ENCODE results near the gene PIP5KL1.

Gene PIP5KL1

GRCh38 chr9:127968042-127968441, 37.5 kb upstream of the PIP5KL1 start:
- no peak for DNase-seq

- DNase-seq, result no peak
Measured at GRCh38 chr9:127967151-127967809, 36.7 kb upstream of the PIP5KL1 start.

- no peak for DNase-seq
Measured at GRCh38 chr9:127966416-127967150, 36.0 kb upstream of the PIP5KL1 start.

GRCh38 chr9:127965953-127966352, 35.4 kb upstream of the PIP5KL1 start:
- no peak for DNase-seq

GRCh38 chr9:127963359-127964064, 32.9 kb upstream of the PIP5KL1 start:
- DNase-seq, result no peak

GRCh38 chr9:127963041-127963358, 32.4 kb upstream of the PIP5KL1 start:
- DNase-seq, result no peak

GRCh38 chr9:127962278-127962677, 31.7 kb upstream of the PIP5KL1 start:
- no peak for DNase-seq

- no peak for DNase-seq
Measured at GRCh38 chr9:127961613-127962155, 31.1 kb upstream of the PIP5KL1 start.

GRCh38 chr9:127961155-127961490, 30.5 kb upstream of the PIP5KL1 start:
- DNase-seq, result no peak

- no peak for DNase-seq
Measured at GRCh38 chr9:127960410-127961154, 30.0 kb upstream of the PIP5KL1 start.

GRCh38 chr9:127959841-127960409, 29.3 kb upstream of the PIP5KL1 start:
- DNase-seq, result no peak

GRCh38 chr9:127959398-127959797, 28.8 kb upstream of the PIP5KL1 start:
- no peak for DNase-seq

GRCh38 chr9:127958728-127959127, 28.2 kb upstream of the PIP5KL1 start:
- no peak for DNase-seq

GRCh38 chr9:127955294-127956015, 24.9 kb upstream of the PIP5KL1 start:
- no peak for DNase-seq

GRCh38 chr9:127954831-127955293, 24.3 kb upstream of the PIP5KL1 start:
- no peak for DNase-seq

- no peak for DNase-seq
Measured at GRCh38 chr9:127953768-127954505, 23.4 kb upstream of the PIP5KL1 start.

- DNase-seq, result no peak
Measured at GRCh38 chr9:127953154-127953553, 22.6 kb upstream of the PIP5KL1 start.

- peak; percentile 87 for DNase-seq
Measured at GRCh38 chr9:127950513-127951289, 20.1 kb upstream of the PIP5KL1 start.

GRCh38 chr9:127949827-127950512, 19.4 kb upstream of the PIP5KL1 start:
- no peak for DNase-seq
